ENCODE data around the gene NAPG. TPM values are rescaled to one million over a fixed set of nuclear protein-coding genes. Genes with fewer than 3 reads are reported as not detected.

The NAPG gene
- total and polyA plus RNA-seq, 10 of the 15 experiments (the other 5 are each of a cell fraction or from before 2014, with no cell fraction given), result 20.5 to 34.8 (median 24.0) TPM

DNA sequence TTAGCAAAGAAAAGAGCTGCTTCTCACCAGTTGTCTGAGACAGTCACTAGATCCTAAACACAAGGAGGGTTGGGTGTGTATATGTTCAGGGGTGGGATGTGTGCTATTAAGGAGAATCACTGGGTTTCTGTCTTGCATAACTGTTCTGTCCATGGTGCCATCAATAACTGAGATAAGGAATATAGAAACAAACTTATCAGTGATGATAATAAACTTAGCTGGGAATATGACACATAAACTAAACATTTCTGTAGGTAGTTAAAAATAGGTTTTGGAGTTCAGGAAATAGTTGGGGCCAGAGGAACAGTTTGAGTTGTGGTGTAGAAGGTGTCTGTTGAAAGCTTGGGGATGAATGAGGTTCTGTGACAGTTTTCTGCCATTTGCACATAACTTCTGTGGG, 17.4 kb downstream of the NAPG start (continued):
- TF ChIP-seq RBBP5 (conservative IDR thresholded peaks at IDR 0.05), result no peak
- no peak for TF ChIP-seq JUNB (IDR thresholded peaks at IDR 0.05)
- TF ChIP-seq ESRRA (IDR thresholded peaks at IDR 0.05; ENCODE audit: low read length), result no peak
- TF ChIP-seq GATAD2B (conservative IDR thresholded peaks at IDR 0.05; ENCODE audit: low read depth), result no peak
- no peak for TF ChIP-seq SUZ12 (IDR thresholded peaks at IDR 0.05; ENCODE audit: unreplicated experiment)
- no peak for TF ChIP-seq ZNF24 (IDR thresholded peaks at IDR 0.05)
- no peak for TF ChIP-seq ZNF207 (IDR thresholded peaks at IDR 0.05; ENCODE audit: borderline replicate concordance)
- no peak for TF ChIP-seq STAT3 (IDR thresholded peaks at IDR 0.05; ENCODE audit: low read depth, low read length)
- TF ChIP-seq, protein P1, sequence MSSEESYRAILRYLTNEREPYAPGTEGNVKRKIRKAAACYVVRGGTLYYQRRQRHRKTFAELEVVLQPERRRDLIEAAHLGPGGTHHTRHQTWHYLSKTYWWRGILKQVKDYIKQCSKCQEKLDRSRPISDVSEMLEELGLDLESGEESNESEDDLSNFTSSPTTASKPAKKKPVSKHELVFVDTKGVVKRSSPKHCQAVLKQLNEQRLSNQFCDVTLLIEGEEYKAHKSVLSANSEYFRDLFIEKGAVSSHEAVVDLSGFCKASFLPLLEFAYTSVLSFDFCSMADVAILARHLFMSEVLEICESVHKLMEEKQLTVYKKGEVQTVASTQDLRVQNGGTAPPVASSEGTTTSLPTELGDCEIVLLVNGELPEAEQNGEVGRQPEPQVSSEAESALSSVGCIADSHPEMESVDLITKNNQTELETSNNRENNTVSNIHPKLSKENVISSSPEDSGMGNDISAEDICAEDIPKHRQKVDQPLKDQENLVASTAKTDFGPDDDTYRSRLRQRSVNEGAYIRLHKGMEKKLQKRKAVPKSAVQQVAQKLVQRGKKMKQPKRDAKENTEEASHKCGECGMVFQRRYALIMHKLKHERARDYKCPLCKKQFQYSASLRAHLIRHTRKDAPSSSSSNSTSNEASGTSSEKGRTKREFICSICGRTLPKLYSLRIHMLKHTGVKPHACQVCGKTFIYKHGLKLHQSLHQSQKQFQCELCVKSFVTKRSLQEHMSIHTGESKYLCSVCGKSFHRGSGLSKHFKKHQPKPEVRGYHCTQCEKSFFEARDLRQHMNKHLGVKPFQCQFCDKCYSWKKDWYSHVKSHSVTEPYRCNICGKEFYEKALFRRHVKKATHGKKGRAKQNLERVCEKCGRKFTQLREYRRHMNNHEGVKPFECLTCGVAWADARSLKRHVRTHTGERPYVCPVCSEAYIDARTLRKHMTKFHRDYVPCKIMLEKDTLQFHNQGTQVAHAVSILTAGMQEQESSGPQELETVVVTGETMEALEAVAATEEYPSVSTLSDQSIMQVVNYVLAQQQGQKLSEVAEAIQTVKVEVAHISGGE (CRISPR knock-in tag; IDR thresholded peaks at IDR 0.05), result no peak
- no peak for TF ChIP-seq SPI1 (IDR thresholded peaks at IDR 0.05; ENCODE audit: borderline replicate concordance, insufficient read depth, low read depth, low read length)

Measured in GM12878 (cell line).